NCI-H2196 (cell line): ENCODE results near the gene TOP1.
A peak's percentile ranks its signal among the peaks of the same experiment; 100 is the strongest.

Experiments used
- DNase-seq: peaks from one replicate; lab custom pipeline; 2025; ENCODE audit not compliant: unreplicated experiment; lab: John Stamatoyannopoulos, UW

TOP1 gene

GRCh38 chr20:41028359-41029149 is at the start of gene TOP1:
TSS of gene TOP1 (plus strand) at chr20:41028822. CDS start at chr20:41029068, 246 bp downstream.
- DNase-seq = peak; percentile 99

GRCh38 chr20:40979247-40979646 is 49.4 kb upstream of the TOP1 start:
- no peak for DNase-seq

- no peak for DNase-seq
These were observed 48.4 kb upstream of the TOP1 start for GRCh38 chr20:40980106-40980827.

DNA sequence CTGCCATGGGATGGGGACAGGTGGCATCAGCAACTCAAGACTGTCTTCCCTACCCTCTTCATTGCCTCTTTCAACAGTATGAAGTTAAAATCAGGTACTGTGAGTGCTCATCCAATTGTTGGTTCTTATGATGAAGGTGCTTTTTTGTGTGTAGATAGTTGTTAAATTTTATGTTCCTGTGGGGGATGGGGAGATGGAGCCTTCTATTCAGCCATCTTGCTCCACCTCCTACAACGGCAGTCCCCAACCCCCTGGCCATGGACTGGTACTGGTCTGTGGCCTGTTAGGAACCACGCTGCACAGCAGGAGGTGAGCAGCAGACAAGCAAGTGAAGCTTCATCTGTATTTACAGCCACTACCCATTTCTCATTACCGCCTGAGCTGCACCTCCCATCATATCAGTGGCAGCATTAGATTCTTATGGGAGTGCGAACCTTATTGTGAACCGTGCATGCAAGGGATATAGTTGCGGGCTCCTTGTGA is 47.8 kb upstream of the TOP1 start:
- no peak for DNase-seq

DNA sequence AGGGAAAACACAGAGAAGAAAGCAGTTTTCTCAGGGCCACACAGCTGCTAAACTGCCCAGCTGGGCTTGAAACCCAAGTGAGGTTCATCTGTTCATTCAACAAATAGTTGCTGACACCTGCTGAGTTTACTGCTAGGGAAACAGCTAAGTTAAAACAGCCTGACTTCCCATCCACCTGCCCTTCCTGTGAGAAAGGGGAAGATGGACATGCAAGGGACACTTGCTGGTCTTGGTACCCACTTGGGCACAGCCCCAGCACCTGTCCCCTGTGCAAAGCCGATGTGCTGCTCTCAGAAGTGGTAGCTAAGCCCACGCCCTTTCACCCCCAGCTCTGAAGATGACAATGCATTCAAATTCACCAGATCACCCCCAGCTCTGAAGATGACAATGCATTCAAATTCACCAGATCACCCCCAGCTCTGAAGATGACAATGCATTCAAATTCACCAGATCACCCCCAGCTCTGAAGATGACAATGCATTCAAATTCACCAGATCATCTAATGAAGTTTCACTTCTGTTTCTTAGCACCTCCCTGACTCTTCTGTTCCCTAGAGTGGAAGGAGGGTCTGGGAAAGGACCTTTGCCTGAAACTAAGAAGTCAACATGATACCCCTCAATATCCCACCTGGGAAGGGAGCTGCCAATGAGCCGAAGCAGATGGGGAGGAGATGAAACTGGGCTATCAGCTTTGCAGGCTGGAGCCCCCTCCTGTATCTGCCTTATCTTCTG is 46.0 kb upstream of the TOP1 start:
- no peak for DNase-seq

GRCh38 chr20:40983898-40984297 is 44.7 kb upstream of the TOP1 start:
- DNase-seq = no peak

- no peak for DNase-seq
These were observed 44.1 kb upstream of the TOP1 start for GRCh38 chr20:40984496-40984895.

GRCh38 chr20:40986774-40987173 is 41.8 kb upstream of the TOP1 start:
- DNase-seq = no peak

DNA sequence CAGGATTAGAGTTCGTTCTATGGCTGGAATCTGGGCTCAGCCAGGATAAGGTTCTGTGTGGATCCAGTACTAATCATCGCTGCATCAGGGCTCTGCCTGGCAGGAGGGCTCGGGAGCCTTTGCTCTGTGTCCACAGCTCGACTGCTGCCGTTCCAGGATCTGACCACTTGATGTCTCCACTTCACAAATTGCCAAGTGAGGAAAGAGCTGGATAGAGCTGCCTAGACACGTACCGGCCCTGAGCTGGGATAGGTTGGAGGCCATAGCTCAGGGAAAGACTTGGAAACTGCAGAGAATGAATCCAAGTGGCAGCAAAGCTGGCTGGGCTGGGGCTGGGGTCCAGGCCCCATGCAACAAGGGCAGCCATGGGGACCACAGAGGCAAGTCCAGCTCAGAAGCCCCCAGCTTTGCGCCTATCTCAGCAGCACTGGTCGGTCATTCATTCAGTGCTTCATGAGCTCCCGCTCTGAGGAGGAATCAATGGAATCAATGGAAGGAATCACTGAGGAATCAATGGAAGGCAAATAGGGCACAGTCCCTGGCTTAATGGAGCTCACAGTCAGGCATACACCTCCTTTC is 38.0 kb upstream of the TOP1 start:
- peak; percentile 91 for DNase-seq

DNA sequence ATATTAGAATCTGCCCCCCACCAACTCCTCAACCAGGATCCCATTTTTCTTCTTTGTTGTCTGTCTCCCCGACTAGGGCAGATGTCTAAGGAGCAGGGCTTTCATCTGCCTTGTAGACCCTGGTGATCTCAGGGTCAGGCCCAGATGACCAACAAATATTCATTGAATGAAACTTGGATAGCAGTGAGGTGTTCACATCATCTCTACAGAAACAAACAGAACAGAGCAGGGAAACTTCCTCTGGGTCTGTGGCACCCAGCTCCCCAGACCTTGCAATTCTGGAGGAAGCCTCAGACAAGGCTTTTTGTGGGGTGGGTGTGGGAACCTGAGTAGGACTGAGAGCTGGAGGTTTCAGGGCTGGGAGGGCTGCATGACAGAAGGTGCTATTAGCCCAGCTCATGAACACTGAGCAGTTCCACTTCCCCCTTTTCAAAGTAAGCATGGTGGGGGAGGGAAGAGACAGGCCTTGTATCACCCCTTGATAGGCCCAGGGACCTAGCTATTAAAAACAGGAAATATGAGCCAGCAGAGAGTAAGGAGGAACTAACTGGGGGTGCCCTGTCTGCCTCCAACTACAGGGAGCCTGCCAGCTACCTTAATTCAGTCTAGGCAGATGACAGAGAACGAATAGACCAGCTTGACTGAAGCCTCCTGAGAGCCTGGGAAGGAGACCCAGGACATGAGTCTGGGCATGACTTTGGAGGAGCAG is 37.3 kb upstream of the TOP1 start:
- DNase-seq = no peak

GRCh38 chr20:40992349-40993113 is 36.1 kb upstream of the TOP1 start:
- DNase-seq = no peak

- no peak for DNase-seq
These were observed 34.7 kb upstream of the TOP1 start for GRCh38 chr20:40993794-40994540.

DNA sequence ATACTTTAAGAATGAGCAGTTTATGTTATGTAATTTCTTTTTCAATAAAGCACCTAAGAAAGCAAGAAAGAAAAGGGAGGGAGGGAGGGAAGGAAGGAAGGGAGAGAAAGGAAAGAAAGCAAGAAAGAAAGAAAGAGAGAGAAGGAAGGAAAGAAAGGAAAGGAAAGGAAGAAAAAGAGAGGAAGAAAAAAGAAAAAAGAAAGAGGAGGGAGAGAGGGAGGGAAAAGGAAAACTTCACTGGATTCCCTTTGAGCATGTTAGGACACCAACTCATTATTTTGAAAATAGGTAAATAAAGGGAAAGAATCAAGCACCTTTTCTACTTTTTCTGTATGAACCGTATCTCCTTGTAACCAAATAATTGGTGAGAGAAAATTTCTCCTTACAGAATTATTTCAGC is 32.3 kb upstream of the TOP1 start:
- DNase-seq = no peak

DNA sequence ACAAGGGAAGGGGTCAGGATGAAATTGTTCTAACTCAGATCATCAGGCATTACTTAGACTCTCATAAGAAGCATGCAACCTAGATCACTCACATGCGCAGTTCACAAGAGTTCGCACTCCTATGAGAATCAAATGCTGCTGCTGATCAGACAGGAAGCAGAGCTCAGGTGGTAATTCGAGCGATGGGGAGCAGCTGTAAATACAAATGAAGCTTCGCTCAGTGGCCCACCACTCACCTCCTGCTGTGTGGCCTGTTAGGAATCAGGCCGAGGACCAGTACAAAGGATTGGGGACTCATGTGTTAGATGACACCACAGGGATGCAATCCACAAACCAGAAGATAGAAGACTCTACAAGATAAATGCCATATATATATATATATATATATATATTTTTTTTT is 31.5 kb upstream of the TOP1 start:
- DNase-seq = no peak

GRCh38 chr20:40999841-41000240 is 28.8 kb upstream of the TOP1 start:
- no peak for DNase-seq

GRCh38 chr20:41000628-41001027 is 28.0 kb upstream of the TOP1 start:
- DNase-seq = no peak

GRCh38 chr20:41001497-41001896 is 27.1 kb upstream of the TOP1 start:
- no peak for DNase-seq

GRCh38 chr20:41002842-41003142 is 25.8 kb upstream of the TOP1 start:
- DNase-seq = no peak

DNA sequence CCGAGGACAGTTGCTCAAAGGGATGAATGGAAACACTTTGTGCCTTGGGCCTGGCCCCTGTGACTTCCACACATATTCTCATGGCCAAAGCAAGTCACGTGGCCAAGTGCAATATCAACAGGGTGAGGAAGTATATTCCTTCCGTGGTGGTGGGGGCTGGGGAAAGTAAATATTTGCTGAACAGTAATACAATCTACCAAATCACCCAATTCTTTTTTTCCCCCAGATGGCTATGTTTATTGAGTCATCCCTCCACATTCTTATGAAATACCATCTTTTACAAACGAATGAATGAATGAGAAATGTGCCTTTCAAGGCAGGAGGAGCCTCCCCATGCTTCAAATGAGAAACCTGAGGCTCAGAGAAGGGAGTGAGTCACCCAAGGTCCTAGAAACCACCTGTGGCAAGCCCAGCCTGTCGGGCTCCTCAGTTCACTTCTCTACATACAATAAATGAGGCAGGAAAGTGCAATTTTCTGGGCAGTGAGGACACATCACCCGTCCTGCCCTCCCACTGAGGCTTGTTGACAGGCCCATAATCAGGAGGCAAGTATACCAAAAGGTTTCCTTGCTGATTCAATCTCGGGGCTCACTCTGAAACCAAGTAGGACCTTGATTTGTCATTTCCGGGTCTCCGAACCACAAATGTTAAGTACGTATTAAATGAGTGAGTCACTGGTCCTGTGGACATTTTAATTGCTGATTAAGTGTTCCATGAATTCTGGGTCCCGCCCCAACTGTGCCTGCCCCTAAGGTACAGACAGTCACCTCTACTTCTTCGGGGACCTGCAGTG is 25.3 kb upstream of the TOP1 start:
- DNase-seq = peak; percentile 98
